ENCODE results near the gene TMEM184A.

GRCh38 chr7:1535701-1536454, 20.1 kb downstream of the TMEM184A start:
- no peak for TF ChIP-seq EZH2 (IDR thresholded peaks at IDR 0.05)
- no peak for TF ChIP-seq POLR2AphosphoS5 (IDR thresholded peaks at IDR 0.05; ENCODE audit: borderline replicate concordance, low read depth, low read length)

Measured in SK-N-MC (cell line).